ENCODE measurements around the gene OLA1. TPM values are rescaled to one million over a fixed set of nuclear protein-coding genes. Genes with fewer than 3 reads are reported as not detected.

The OLA1 gene
- total RNA-seq, 2 donors from 2014 or later = 127 to 181 TPM

GRCh38 chr2:174122185-174122584, 126.1 kb downstream of the OLA1 start:
- peaks cover 36% of the 10 kb centered on the region for H3K4me1 Mint-ChIP-seq
- TF ChIP-seq, protein P1, sequence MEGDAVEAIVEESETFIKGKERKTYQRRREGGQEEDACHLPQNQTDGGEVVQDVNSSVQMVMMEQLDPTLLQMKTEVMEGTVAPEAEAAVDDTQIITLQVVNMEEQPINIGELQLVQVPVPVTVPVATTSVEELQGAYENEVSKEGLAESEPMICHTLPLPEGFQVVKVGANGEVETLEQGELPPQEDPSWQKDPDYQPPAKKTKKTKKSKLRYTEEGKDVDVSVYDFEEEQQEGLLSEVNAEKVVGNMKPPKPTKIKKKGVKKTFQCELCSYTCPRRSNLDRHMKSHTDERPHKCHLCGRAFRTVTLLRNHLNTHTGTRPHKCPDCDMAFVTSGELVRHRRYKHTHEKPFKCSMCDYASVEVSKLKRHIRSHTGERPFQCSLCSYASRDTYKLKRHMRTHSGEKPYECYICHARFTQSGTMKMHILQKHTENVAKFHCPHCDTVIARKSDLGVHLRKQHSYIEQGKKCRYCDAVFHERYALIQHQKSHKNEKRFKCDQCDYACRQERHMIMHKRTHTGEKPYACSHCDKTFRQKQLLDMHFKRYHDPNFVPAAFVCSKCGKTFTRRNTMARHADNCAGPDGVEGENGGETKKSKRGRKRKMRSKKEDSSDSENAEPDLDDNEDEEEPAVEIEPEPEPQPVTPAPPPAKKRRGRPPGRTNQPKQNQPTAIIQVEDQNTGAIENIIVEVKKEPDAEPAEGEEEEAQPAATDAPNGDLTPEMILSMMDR (conservative IDR thresholded peaks at IDR 0.05) = no peak
- DNase-seq = no peak
- no peak overlapping the region for H3K4me3 Mint-ChIP-seq
- Histone ChIP-seq H3K27me3 (ENCODE audit: control insufficient read depth, insufficient read depth, low read length, poor library complexity, severe bottlenecking) (no peaks in the 10 kb centered on the region), H3K9me3 (ENCODE audit: control insufficient read depth, low read length) (no peaks in the 10 kb centered on the region), H3K4me3 (ENCODE audit: low read length) (no peak overlapping the region), H3K9ac (ENCODE audit: extremely low read depth, low read length, poor library complexity, severe bottlenecking) (no peak overlapping the region), H3K4me1 (ENCODE audit: control insufficient read depth, insufficient read depth, low read length) (peaks cover 3% of the 10 kb centered on the region), H3K27ac (ENCODE audit: low read depth, low read length) (no peak overlapping the region), H3K36me3 (ENCODE audit: control insufficient read depth, insufficient read depth, low read length) (peaks cover 28% of the 10 kb centered on the region)
- H3K27ac Mint-ChIP-seq = no peak overlapping the region
- no peaks in the 10 kb centered on the region for H3K9me3 Mint-ChIP-seq
- H3K36me3 Mint-ChIP-seq (ENCODE audit: low read depth) = peaks cover 10% of the 10 kb centered on the region
- H3K27me3 Mint-ChIP-seq (ENCODE audit: insufficient read depth) = no peaks in the 10 kb centered on the region

- Mint-ChIP-seq H3K27ac (no peak overlapping the region), H3K4me1 (peaks cover 34% of the 10 kb centered on the region), H3K27me3 (ENCODE audit: insufficient read depth) (no peaks in the 10 kb centered on the region), H3K9me3 (no peaks in the 10 kb centered on the region), H3K36me3 (ENCODE audit: low read depth) (peaks cover 10% of the 10 kb centered on the region), H3K4me3 (no peak overlapping the region)
- H3K4me3 ChIP-seq (ENCODE audit: low read length) = no peak overlapping the region
- H3K27ac ChIP-seq (ENCODE audit: low read depth, low read length) = no peak overlapping the region
- no peaks in the 10 kb centered on the region for H3K27me3 ChIP-seq (ENCODE audit: control insufficient read depth, insufficient read depth, low read length, poor library complexity, severe bottlenecking)
- TF ChIP-seq, protein P1 (conservative IDR thresholded peaks at IDR 0.05) = no peak
- WGBS, 2 experiments (ENCODE audit: insufficient coverage in 1 of 2, insufficient read length in 1 of 2) = 93 to 100% methylated on average over 2 of the region's 2 CpGs
- peaks cover 3% of the 10 kb centered on the region for H3K4me1 ChIP-seq (ENCODE audit: control insufficient read depth, insufficient read depth, low read length)
- no peak for DNase-seq
- peaks cover 28% of the 10 kb centered on the region for H3K36me3 ChIP-seq (ENCODE audit: control insufficient read depth, insufficient read depth, low read length)
- H3K9me3 ChIP-seq (ENCODE audit: control insufficient read depth, low read length) = no peaks in the 10 kb centered on the region
- no peak overlapping the region for H3K9ac ChIP-seq (ENCODE audit: extremely low read depth, low read length, poor library complexity, severe bottlenecking)
Observed at GRCh38 chr2:174121612-174122011, 126.7 kb downstream of the OLA1 start.

DNA sequence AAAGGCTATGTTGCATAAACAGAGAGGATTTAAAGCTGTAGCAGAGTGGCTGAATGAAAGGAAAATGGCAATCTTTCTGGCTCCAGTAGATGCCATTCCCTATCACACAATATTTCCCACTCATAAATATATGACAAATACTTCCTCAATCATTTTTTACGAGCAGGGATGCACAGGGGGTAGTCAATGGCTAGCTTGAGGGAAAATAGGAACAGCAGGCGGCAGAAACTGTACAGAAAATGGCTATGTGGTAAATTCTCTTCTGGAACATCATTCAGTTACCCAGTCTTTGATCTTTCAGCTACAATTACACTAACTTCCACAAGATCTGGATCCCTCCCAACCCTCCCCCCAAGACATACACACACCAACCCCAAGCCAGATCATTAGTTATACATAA, 127.2 kb downstream of the OLA1 start:
- no peaks in the 10 kb centered on the region for H3K9me3 ChIP-seq (ENCODE audit: control insufficient read depth, low read length)
- no peak overlapping the region for H3K27ac Mint-ChIP-seq
- 94% methylated on average over 2 of the region's 2 CpGs; no CpG with 5 or more reads in 1 of the 2 experiments for WGBS, 2 experiments (ENCODE audit: insufficient coverage in 1 of 2, insufficient read length in 1 of 2)
- H3K9ac ChIP-seq (ENCODE audit: extremely low read depth, low read length, poor library complexity, severe bottlenecking) = no peak overlapping the region
- H3K4me1 Mint-ChIP-seq = peaks cover 30% of the 10 kb centered on the region
- H3K27me3 ChIP-seq (ENCODE audit: control insufficient read depth, insufficient read depth, low read length, poor library complexity, severe bottlenecking) = no peaks in the 10 kb centered on the region
- H3K27me3 Mint-ChIP-seq (ENCODE audit: insufficient read depth) = no peaks in the 10 kb centered on the region
- H3K9me3 Mint-ChIP-seq = no peaks in the 10 kb centered on the region
- TF ChIP-seq, protein P1 (conservative IDR thresholded peaks at IDR 0.05) = no peak
- H3K27ac ChIP-seq (ENCODE audit: low read depth, low read length) = no peak overlapping the region
- H3K4me3 ChIP-seq (ENCODE audit: low read length) = no peak overlapping the region
- H3K36me3 ChIP-seq (ENCODE audit: control insufficient read depth, insufficient read depth, low read length) = peaks cover 28% of the 10 kb centered on the region
- no peak overlapping the region for H3K4me3 Mint-ChIP-seq
- DNase-seq = no peak
- H3K4me1 ChIP-seq (ENCODE audit: control insufficient read depth, insufficient read depth, low read length) = peaks cover 3% of the 10 kb centered on the region
- H3K36me3 Mint-ChIP-seq (ENCODE audit: low read depth) = peaks cover 10% of the 10 kb centered on the region
